ENCODE results near the gene CDK2.
A peak's percentile ranks its signal among the peaks of the same experiment; 100 is the strongest.

CDK2 gene

DNA sequence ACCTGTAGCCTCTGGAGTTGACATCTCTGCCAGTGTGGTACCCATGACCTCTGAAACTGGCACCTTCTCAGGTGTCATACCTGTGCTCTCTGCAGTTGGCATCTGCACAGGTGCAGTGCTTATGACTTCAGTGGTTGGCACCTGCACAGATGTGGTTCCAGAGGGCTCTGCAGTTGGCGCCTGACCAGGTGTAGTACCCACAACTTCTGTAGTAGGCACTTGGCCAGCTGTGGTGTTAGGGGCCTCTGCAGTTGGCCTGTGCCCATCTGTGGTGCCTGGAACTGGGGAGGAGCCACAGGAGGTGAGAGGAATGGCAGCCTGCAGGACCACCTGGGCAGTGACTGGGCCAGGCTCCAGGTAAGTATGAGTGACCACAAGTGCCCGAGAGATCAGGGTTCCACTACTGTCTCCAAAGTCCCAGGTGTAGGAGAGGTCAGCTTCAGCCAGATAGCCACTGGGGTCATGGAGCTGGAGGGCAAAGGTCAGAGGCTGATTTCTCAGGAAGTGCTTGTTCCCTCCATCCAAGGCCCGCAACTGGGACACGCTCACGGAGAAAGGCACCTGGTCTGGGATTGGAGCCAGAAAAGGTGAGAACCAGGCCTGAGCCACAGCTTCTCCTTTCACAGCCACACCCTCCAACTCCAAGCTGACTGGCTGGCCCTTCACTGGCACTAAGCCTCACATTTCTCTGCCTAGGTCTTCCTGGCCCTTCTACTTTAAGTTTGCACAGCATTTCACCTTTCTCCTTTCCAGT, 9.3 kb upstream of the CDK2 start:
- no peak for DNase-seq (ENCODE audit: extremely low read depth, low read depth)
- TF ChIP-seq, protein P1, sequence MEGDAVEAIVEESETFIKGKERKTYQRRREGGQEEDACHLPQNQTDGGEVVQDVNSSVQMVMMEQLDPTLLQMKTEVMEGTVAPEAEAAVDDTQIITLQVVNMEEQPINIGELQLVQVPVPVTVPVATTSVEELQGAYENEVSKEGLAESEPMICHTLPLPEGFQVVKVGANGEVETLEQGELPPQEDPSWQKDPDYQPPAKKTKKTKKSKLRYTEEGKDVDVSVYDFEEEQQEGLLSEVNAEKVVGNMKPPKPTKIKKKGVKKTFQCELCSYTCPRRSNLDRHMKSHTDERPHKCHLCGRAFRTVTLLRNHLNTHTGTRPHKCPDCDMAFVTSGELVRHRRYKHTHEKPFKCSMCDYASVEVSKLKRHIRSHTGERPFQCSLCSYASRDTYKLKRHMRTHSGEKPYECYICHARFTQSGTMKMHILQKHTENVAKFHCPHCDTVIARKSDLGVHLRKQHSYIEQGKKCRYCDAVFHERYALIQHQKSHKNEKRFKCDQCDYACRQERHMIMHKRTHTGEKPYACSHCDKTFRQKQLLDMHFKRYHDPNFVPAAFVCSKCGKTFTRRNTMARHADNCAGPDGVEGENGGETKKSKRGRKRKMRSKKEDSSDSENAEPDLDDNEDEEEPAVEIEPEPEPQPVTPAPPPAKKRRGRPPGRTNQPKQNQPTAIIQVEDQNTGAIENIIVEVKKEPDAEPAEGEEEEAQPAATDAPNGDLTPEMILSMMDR (IDR thresholded peaks at IDR 0.05; ENCODE audit: low read depth, low read length, missing control alignments): no peak
- H3K4me3 ChIP-seq (replicated peaks; ENCODE audit: low read depth, low read length): no peak overlapping the region

DNA sequence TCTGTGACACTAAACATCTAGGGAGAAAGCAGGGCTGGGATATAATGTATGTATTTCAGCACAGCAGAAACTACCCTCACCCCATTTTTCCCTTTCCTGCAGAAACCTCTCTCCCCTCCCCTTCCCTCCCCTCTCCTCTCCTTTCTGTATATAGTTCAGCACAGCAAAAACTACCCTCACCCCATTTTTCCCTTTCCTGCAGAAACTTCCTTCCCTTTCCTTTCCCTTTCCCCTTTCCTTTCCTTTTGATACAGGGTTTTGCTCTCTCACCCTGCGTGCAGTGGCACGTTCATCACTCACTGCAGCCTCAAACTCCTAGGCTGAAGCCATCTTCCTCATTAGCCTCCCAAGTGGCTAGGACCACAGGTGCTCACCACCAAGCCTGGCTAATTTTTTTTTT, 2.9 kb upstream of the CDK2 start:
- TF ChIP-seq, protein P1 (IDR thresholded peaks at IDR 0.05; ENCODE audit: low read depth, low read length, missing control alignments): no peak
- no peak for DNase-seq (ENCODE audit: extremely low read depth, low read depth)
- H3K4me3 ChIP-seq (replicated peaks; ENCODE audit: low read depth, low read length): no peak overlapping the region

DNA sequence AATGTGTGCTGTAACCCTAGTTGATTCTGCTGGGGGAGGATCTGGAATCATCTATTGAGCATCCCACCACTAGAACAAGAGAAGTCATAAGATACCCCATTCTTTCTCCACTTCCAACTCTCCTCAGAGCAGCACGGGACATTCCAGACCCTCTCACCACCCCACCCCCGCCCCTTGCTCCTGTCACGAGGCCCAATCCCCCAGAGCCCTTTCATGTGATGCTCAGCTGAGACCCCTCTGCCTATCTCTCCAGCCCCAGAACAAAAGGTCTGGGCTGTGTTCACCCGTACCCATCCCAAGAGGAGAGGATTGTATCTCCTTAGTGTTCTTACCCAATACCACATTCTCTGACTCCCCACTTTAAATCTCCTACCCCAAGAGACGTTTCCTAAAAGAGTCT, 1.4 kb upstream of the CDK2 start:
- H3K4me3 ChIP-seq (replicated peaks; ENCODE audit: low read depth, low read length): no peak overlapping the region
- DNase-seq (ENCODE audit: extremely low read depth, low read depth): no peak
- TF ChIP-seq, protein P1 (IDR thresholded peaks at IDR 0.05; ENCODE audit: low read depth, low read length, missing control alignments): no peak

DNA sequence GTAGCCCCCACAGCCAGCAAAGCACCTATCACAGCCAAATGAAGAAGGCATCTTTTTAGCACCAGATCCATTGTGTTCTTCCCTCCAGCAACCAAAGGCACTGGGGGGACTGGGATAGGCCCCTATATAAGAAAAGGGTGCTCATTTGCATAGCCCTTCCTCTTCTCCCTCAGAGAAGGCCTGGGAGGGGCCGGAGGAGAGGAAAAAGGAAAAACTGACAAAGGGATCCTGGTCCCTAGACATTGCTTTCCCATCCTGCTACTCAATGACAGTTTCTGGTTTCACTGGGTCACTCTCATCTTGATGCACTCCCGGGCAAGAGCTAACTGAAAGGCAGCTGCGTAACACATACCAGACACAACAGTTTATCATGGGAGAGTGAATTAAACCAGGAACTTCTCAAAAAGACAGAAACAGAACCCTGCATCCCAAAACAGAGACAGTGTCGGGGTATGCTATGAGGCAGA, 656 bp upstream of the CDK2 start, which contains the start of gene PMEL:
Gene PMEL, minus strand, starts transcription at position 102 of the 467 bp plus-strand sequence. Its CDS starts 31 bp downstream, at position 71.
- TF ChIP-seq, protein P1 (IDR thresholded peaks at IDR 0.05; ENCODE audit: low read depth, low read length, missing control alignments): no peak
- peak within 1 kb of the TSS; percentile 91 for H3K4me3 ChIP-seq (replicated peaks; ENCODE audit: low read depth, low read length)
- no peak for DNase-seq (ENCODE audit: extremely low read depth, low read depth)

DNA sequence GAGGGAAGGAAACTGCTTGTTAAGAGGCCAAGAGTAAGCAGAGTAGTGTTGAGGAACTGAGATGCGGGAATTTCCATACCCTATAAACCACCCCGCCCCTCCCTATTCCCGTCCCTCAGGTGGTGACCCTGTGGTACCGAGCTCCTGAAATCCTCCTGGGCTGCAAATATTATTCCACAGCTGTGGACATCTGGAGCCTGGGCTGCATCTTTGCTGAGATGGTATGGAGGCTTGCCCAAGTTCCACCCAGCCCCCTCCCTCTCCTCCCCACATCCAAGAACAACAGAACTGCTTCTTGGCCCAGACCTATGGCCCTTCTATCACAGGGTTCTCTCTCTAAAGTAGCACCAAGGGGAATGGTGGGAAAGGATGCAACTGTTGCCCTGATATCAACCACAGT, 2.7 kb downstream of the CDK2 start:
- H3K4me3 ChIP-seq (replicated peaks; ENCODE audit: low read depth, low read length): no peak overlapping the region
- TF ChIP-seq, protein P1 (IDR thresholded peaks at IDR 0.05; ENCODE audit: low read depth, low read length, missing control alignments): no peak
- no peak for DNase-seq (ENCODE audit: extremely low read depth, low read depth)

DNA sequence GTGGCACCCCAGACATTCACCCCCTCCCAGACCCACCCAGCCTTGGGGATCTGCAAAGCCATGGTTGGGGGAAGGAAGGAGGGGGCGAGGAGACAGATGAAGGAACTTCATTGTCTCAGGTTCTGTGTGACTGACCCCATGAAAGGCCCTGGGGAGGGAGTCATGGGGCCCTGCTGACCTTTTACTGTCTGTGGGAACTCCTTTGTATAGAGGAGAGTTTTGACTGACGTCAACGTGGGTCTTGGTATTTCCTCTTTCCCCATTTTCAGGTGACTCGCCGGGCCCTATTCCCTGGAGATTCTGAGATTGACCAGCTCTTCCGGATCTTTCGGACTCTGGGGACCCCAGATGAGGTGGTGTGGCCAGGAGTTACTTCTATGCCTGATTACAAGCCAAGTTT, 4.1 kb downstream of the CDK2 start:
- TF ChIP-seq, protein P1 (IDR thresholded peaks at IDR 0.05; ENCODE audit: low read depth, low read length, missing control alignments): no peak
- no peak for DNase-seq (ENCODE audit: extremely low read depth, low read depth)
- H3K4me3 ChIP-seq (replicated peaks; ENCODE audit: low read depth, low read length): no peak overlapping the region
